ENCODE measurements around the gene TBC1D21.

The TBC1D21 gene

DNA sequence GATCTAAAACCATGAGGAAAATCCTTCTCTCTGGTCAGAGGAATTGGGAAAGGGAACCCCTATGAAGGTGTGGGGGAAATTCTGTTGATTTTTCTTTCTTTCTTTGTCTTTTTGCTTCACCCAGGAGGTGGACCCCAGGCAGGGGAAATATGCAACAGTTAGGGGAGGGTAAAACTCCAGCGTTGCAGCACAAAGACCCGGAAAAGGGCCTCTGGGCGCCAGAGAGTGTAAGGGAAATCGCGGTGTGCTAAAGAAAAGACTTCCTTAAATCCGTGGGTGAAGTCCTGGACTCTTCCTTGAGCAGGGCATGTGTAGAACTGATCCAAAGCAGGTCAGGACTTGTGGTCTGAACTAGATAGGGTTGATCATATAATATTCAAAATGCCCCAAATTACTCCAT lies 11.1 kb upstream of the TBC1D21 start:
- no peaks in the 10 kb centered on the region for H3K79me2 ChIP-seq (ENCODE audit: insufficient read depth, low read length)
- H3F3A ChIP-seq (ENCODE audit: low read depth): no peaks in the 10 kb centered on the region
- H4K20me1 ChIP-seq (ENCODE audit: insufficient read depth, low read length, poor library complexity, severe bottlenecking): no peaks in the 10 kb centered on the region
- H3K4me1 ChIP-seq (ENCODE audit: insufficient read depth, low read length, poor library complexity, severe bottlenecking): no peaks in the 10 kb centered on the region
- H3K9me3 ChIP-seq (ENCODE audit: insufficient read depth, low read depth, low read length): no peaks in the 10 kb centered on the region
- no peak overlapping the region for H2AFZ ChIP-seq (ENCODE audit: low read length)
- no peaks in the 10 kb centered on the region for H3K36me3 ChIP-seq (ENCODE audit: insufficient read depth, low read length)
- no peak overlapping the region for H3K4me2 ChIP-seq (ENCODE audit: low read depth, low read length, poor library complexity, severe bottlenecking)
- H3K9ac ChIP-seq (ENCODE audit: low read depth, low read length, poor library complexity, severe bottlenecking): no peak overlapping the region
- no peak overlapping the region for H3K4me3 ChIP-seq (ENCODE audit: low read length, poor library complexity, severe bottlenecking)
- H3K27me3 ChIP-seq (ENCODE audit: insufficient read depth, low read length, poor library complexity, severe bottlenecking): no peaks in the 10 kb centered on the region
- H3K9me2 ChIP-seq (replicated peaks; ENCODE audit: low read depth, low read length): no peaks in the 10 kb centered on the region
- TF ChIP-seq, protein P1, sequence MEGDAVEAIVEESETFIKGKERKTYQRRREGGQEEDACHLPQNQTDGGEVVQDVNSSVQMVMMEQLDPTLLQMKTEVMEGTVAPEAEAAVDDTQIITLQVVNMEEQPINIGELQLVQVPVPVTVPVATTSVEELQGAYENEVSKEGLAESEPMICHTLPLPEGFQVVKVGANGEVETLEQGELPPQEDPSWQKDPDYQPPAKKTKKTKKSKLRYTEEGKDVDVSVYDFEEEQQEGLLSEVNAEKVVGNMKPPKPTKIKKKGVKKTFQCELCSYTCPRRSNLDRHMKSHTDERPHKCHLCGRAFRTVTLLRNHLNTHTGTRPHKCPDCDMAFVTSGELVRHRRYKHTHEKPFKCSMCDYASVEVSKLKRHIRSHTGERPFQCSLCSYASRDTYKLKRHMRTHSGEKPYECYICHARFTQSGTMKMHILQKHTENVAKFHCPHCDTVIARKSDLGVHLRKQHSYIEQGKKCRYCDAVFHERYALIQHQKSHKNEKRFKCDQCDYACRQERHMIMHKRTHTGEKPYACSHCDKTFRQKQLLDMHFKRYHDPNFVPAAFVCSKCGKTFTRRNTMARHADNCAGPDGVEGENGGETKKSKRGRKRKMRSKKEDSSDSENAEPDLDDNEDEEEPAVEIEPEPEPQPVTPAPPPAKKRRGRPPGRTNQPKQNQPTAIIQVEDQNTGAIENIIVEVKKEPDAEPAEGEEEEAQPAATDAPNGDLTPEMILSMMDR (conservative IDR thresholded peaks at IDR 0.05; ENCODE audit: low read length): no peak

DNA sequence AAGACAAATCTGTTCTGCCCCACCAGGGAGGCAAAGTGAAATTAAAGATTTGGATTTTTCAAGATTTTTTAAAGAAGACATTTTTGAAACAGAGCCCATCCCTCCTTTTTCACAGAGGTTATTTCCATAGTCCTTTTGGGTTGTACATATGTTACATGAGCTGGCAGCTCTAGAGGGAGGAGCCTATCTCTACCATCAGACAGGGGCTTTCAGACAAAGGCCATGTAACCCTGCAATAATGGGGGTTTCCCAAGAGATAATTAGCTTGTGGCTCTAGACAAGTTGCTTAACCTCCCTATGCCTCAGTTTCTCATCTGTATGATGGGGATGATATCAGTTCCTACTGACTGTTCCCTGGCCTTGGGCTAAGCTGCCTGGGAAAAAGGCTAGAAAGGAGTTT lies 8.0 kb upstream of the TBC1D21 start:
- no peaks in the 10 kb centered on the region for H3K27me3 ChIP-seq (ENCODE audit: insufficient read depth, low read length, poor library complexity, severe bottlenecking)
- no peak overlapping the region for H3K4me3 ChIP-seq (ENCODE audit: low read length, poor library complexity, severe bottlenecking)
- H3K4me1 ChIP-seq (ENCODE audit: insufficient read depth, low read length, poor library complexity, severe bottlenecking): no peaks in the 10 kb centered on the region
- H3K9me2 ChIP-seq (replicated peaks; ENCODE audit: low read depth, low read length): no peaks in the 10 kb centered on the region
- no peak overlapping the region for H3K4me2 ChIP-seq (ENCODE audit: low read depth, low read length, poor library complexity, severe bottlenecking)
- TF ChIP-seq, protein P1 (conservative IDR thresholded peaks at IDR 0.05; ENCODE audit: low read length): no peak
- no peak for TF ChIP-seq EZH2phosphoT487 (IDR thresholded peaks at IDR 0.05; ENCODE audit: borderline replicate concordance)
- no peaks in the 10 kb centered on the region for H3K36me3 ChIP-seq (ENCODE audit: insufficient read depth, low read length)
- no peaks in the 10 kb centered on the region for H3K79me2 ChIP-seq (ENCODE audit: insufficient read depth, low read length)
- no peaks in the 10 kb centered on the region for H3K9me3 ChIP-seq (ENCODE audit: insufficient read depth, low read depth, low read length)
- no peak overlapping the region for H2AFZ ChIP-seq (ENCODE audit: low read length)
- no peaks in the 10 kb centered on the region for H3F3A ChIP-seq (ENCODE audit: low read depth)
- no peak overlapping the region for H3K9ac ChIP-seq (ENCODE audit: low read depth, low read length, poor library complexity, severe bottlenecking)
- H4K20me1 ChIP-seq (ENCODE audit: insufficient read depth, low read length, poor library complexity, severe bottlenecking): no peaks in the 10 kb centered on the region

DNA sequence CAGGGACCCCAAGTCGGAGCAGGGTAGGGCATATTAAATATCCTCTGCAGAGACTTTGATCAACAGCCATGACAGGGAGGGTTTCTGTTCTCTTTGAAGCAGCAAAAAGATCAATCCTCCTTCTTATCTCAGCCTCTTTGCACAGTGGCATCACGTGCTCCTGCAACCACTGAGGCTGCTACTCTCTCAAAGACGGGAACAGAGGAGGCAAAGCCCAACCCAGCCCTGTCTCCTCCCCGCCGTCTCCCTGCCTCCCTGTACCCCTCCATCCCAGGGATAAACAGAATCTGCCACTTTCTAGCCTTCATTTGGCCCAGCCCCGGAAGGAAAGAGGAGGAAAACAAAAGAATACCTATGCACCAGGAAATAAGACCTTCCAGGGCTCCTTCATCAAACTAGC lies 7.5 kb upstream of the TBC1D21 start:
- H2AFZ ChIP-seq (ENCODE audit: low read length): peak overlapping the region; percentile 45; the same call in 1 of the 2 replicates
- H3K27me3 ChIP-seq (ENCODE audit: insufficient read depth, low read length, poor library complexity, severe bottlenecking): no peaks in the 10 kb centered on the region
- no peaks in the 10 kb centered on the region for H3K36me3 ChIP-seq (ENCODE audit: insufficient read depth, low read length)
- TF ChIP-seq, protein P1 (conservative IDR thresholded peaks at IDR 0.05; ENCODE audit: low read length): no peak
- TF ChIP-seq EZH2phosphoT487 (IDR thresholded peaks at IDR 0.05; ENCODE audit: borderline replicate concordance): no peak
- H3K4me1 ChIP-seq (ENCODE audit: insufficient read depth, low read length, poor library complexity, severe bottlenecking): no peaks in the 10 kb centered on the region
- no peaks in the 10 kb centered on the region for H3F3A ChIP-seq (ENCODE audit: low read depth)
- no peaks in the 10 kb centered on the region for H3K9me2 ChIP-seq (replicated peaks; ENCODE audit: low read depth, low read length)
- no peak overlapping the region for H3K4me3 ChIP-seq (ENCODE audit: low read length, poor library complexity, severe bottlenecking)
- H3K4me2 ChIP-seq (ENCODE audit: low read depth, low read length, poor library complexity, severe bottlenecking): peak overlapping the region; percentile 21
- no peaks in the 10 kb centered on the region for H3K9me3 ChIP-seq (ENCODE audit: insufficient read depth, low read depth, low read length)
- H3K79me2 ChIP-seq (ENCODE audit: insufficient read depth, low read length): no peaks in the 10 kb centered on the region
- H4K20me1 ChIP-seq (ENCODE audit: insufficient read depth, low read length, poor library complexity, severe bottlenecking): no peaks in the 10 kb centered on the region
- no peak overlapping the region for H3K9ac ChIP-seq (ENCODE audit: low read depth, low read length, poor library complexity, severe bottlenecking)
